Measurements from ENCODE around the gene SIMC1. TPM values are rescaled to one million over a fixed set of nuclear protein-coding genes. Genes with fewer than 3 reads are reported as not detected.
"Not testable (repeated sequence)": the region's sequence is repeated elsewhere in the genome, so short reads cannot be mapped to it uniquely, and the experiment has no call there.

The SIMC1 gene
- total RNA-seq, 1 experiment from 2014 or later: 17.7 TPM

GRCh38 chr5:176290057-176290840 lies 52.0 kb downstream of the SIMC1 start:
- not testable (repeated sequence) for H2AK5ac ChIP-seq (ENCODE audit: insufficient read length, low read length); H3K4me3 Mint-ChIP-seq; H4K20me1 ChIP-seq (ENCODE audit: control insufficient read depth, insufficient read depth, insufficient read length); H3K9me3 Mint-ChIP-seq; H2BK12ac ChIP-seq (ENCODE audit: insufficient read length, low read depth, low read length); H3T11ph ChIP-seq (ENCODE audit: low read length); H3K9me3 ChIP-seq (ENCODE audit: control insufficient read depth, low read depth, low read length); DNase-seq; H3K56ac ChIP-seq (ENCODE audit: insufficient read length, low read depth, low read length); H3K27me3 ChIP-seq (ENCODE audit: insufficient read depth, low read length); H3K23me2 ChIP-seq (ENCODE audit: insufficient read length, low read depth, low read length, poor library complexity, severe bottlenecking); H2BK120ac ChIP-seq (ENCODE audit: low read depth, low read length, poor library complexity, severe bottlenecking); H3K4ac ChIP-seq (ENCODE audit: low read depth, low read length); H3K4me1 ChIP-seq (ENCODE audit: insufficient read depth, low read length); H4K5ac ChIP-seq (ENCODE audit: insufficient read length, low read depth, low read length); H4K91ac ChIP-seq (ENCODE audit: insufficient read length, low read depth, low read length); H4K8ac ChIP-seq (replicated peaks; ENCODE audit: insufficient read length, low read depth, low read length); H3K79me1 ChIP-seq (ENCODE audit: insufficient read depth, low read depth, low read length, poor library complexity, severe bottlenecking); H3K18ac ChIP-seq (ENCODE audit: insufficient read length, low read depth, low read length); H2BK15ac ChIP-seq (ENCODE audit: low read depth, low read length); H3K79me2 ChIP-seq (ENCODE audit: insufficient read depth, low read length); H3K4me2 ChIP-seq (ENCODE audit: insufficient read depth, insufficient read length, low read length); H2BK5ac ChIP-seq (ENCODE audit: insufficient read length, low read length); H3K27ac Mint-ChIP-seq; H3K9ac ChIP-seq (ENCODE audit: extremely low read depth, insufficient read length, low read length); H3K23ac ChIP-seq (ENCODE audit: insufficient read length, low read depth, low read length); H2AFZ ChIP-seq (ENCODE audit: low read length); H3K27ac ChIP-seq (ENCODE audit: insufficient read length, low read depth, low read length); H3K27me3 Mint-ChIP-seq (ENCODE audit: low read depth); H2BK20ac ChIP-seq (ENCODE audit: low read depth, low read length, poor library complexity, severe bottlenecking); H3K14ac ChIP-seq (ENCODE audit: insufficient read depth, low read length); H3K4me1 Mint-ChIP-seq
- H3K36me3 Mint-ChIP-seq (ENCODE audit: insufficient read depth in 1 of 3, low read depth in 3 of 3): peaks cover 4 to 11% (median 7%) of the 10 kb centered on the region in 3 experiments; a peak in 6 of 7 replicates
- WGBS (ENCODE audit: extremely low coverage, insufficient read length, low lambda C conversion rate): no CpG with 5 or more reads among the region's 14 CpGs

GRCh38 chr5:176305356-176305755 lies 67.1 kb downstream of the SIMC1 start:
- not testable (repeated sequence) for H3K4me2 ChIP-seq (ENCODE audit: insufficient read depth, insufficient read length, low read length); H3K18ac ChIP-seq (ENCODE audit: insufficient read length, low read depth, low read length); H3K4ac ChIP-seq (ENCODE audit: low read depth, low read length); H4K8ac ChIP-seq (replicated peaks; ENCODE audit: insufficient read length, low read depth, low read length); DNase-seq; H3K14ac ChIP-seq (ENCODE audit: insufficient read depth, low read length); H3K23ac ChIP-seq (ENCODE audit: insufficient read length, low read depth, low read length); H3K4me1 ChIP-seq (ENCODE audit: insufficient read depth, low read length); H2AK5ac ChIP-seq (ENCODE audit: insufficient read length, low read length); H3K4me1 Mint-ChIP-seq; H3K79me1 ChIP-seq (ENCODE audit: insufficient read depth, low read depth, low read length, poor library complexity, severe bottlenecking); H2AFZ ChIP-seq (ENCODE audit: low read length); H2BK5ac ChIP-seq (ENCODE audit: insufficient read length, low read length); H4K20me1 ChIP-seq (ENCODE audit: control insufficient read depth, insufficient read depth, insufficient read length); H3K9ac ChIP-seq (ENCODE audit: extremely low read depth, insufficient read length, low read length); H4K91ac ChIP-seq (ENCODE audit: insufficient read length, low read depth, low read length); H3K4me3 Mint-ChIP-seq; H3K27ac Mint-ChIP-seq; H3K27ac ChIP-seq (ENCODE audit: insufficient read length, low read depth, low read length); H3K27me3 ChIP-seq (ENCODE audit: insufficient read depth, low read length); H2BK120ac ChIP-seq (ENCODE audit: low read depth, low read length, poor library complexity, severe bottlenecking); H3K79me2 ChIP-seq (ENCODE audit: insufficient read depth, low read length); H2BK20ac ChIP-seq (ENCODE audit: low read depth, low read length, poor library complexity, severe bottlenecking); H3K23me2 ChIP-seq (ENCODE audit: insufficient read length, low read depth, low read length, poor library complexity, severe bottlenecking); H3K27me3 Mint-ChIP-seq (ENCODE audit: low read depth); H3K9me3 ChIP-seq (ENCODE audit: control insufficient read depth, low read depth, low read length); H3K56ac ChIP-seq (ENCODE audit: insufficient read length, low read depth, low read length); H2BK12ac ChIP-seq (ENCODE audit: insufficient read length, low read depth, low read length); H3T11ph ChIP-seq (ENCODE audit: low read length); H4K5ac ChIP-seq (ENCODE audit: insufficient read length, low read depth, low read length); H2BK15ac ChIP-seq (ENCODE audit: low read depth, low read length)
- H3K36me3 Mint-ChIP-seq (ENCODE audit: insufficient read depth in 1 of 3, low read depth in 3 of 3): peaks cover 40 to 58% (median 48%) of the 10 kb centered on the region in 3 experiments
- peaks cover 13 to 18% of the 10 kb centered on the region in 2 experiments for H3K9me3 Mint-ChIP-seq
- WGBS (ENCODE audit: extremely low coverage, insufficient read length, low lambda C conversion rate): no CpG with 5 or more reads among the region's 31 CpGs
